ENCODE measurements around the gene BCAS1. TPM values are rescaled to one million over a fixed set of nuclear protein-coding genes. Genes with fewer than 3 reads are reported as not detected.

Gene BCAS1
- total RNA-seq, 2 donors from 2014 or later = not detected

DNA sequence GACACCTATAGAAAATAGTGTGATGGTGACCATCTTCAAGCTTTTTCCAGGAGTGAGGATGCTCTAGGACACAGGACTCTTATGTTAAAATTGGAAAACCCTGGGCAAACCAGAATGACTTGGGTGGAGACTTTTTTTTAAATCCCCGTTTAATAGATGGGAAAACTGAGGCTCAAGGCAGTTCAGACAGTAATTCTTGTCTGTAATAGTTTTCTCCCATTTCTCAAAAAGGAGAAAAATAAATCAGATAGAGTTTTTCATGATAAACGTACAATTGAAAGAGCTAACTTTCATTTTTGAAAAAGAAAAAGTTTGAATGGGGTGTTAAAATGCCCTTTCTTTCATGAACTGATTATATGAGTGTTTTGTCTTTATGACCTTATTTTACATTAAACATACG is 6.8 kb downstream of the BCAS1 start:
- H3K27me3 Mint-ChIP-seq (ENCODE audit: insufficient read depth) = no peaks in the 10 kb centered on the region
- H3K9ac ChIP-seq (ENCODE audit: extremely low read depth, low read length, poor library complexity, severe bottlenecking) = no peak overlapping the region
- peak overlapping the region; percentile 49 for H3K27ac Mint-ChIP-seq
- H3K4me3 Mint-ChIP-seq = no peak overlapping the region
- H3K4me1 ChIP-seq (ENCODE audit: control insufficient read depth, insufficient read depth, low read length) = peaks cover 4% of the 10 kb centered on the region
- no peaks in the 10 kb centered on the region for H3K9me3 ChIP-seq (ENCODE audit: control insufficient read depth, low read length)
- no peaks in the 10 kb centered on the region for H3K36me3 ChIP-seq (ENCODE audit: control insufficient read depth, insufficient read depth, low read length)
- no peaks in the 10 kb centered on the region for H3K27me3 ChIP-seq (ENCODE audit: control insufficient read depth, insufficient read depth, low read length, poor library complexity, severe bottlenecking)
- 92 to 100% methylated on average over 2 to 3 of the region's 3 CpGs for WGBS, 2 experiments (ENCODE audit: insufficient coverage in 1 of 2, insufficient read length in 1 of 2)
- no peaks in the 10 kb centered on the region for H3K36me3 Mint-ChIP-seq (ENCODE audit: low read depth)
- H3K4me1 Mint-ChIP-seq = peaks cover 16% of the 10 kb centered on the region
- H3K4me3 ChIP-seq (ENCODE audit: low read length) = no peak overlapping the region
- DNase-seq = no peak
- no peak overlapping the region for H3K27ac ChIP-seq (ENCODE audit: low read depth, low read length)
- TF ChIP-seq, protein P1, sequence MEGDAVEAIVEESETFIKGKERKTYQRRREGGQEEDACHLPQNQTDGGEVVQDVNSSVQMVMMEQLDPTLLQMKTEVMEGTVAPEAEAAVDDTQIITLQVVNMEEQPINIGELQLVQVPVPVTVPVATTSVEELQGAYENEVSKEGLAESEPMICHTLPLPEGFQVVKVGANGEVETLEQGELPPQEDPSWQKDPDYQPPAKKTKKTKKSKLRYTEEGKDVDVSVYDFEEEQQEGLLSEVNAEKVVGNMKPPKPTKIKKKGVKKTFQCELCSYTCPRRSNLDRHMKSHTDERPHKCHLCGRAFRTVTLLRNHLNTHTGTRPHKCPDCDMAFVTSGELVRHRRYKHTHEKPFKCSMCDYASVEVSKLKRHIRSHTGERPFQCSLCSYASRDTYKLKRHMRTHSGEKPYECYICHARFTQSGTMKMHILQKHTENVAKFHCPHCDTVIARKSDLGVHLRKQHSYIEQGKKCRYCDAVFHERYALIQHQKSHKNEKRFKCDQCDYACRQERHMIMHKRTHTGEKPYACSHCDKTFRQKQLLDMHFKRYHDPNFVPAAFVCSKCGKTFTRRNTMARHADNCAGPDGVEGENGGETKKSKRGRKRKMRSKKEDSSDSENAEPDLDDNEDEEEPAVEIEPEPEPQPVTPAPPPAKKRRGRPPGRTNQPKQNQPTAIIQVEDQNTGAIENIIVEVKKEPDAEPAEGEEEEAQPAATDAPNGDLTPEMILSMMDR (conservative IDR thresholded peaks at IDR 0.05) = no peak
- H3K9me3 Mint-ChIP-seq = no peaks in the 10 kb centered on the region

DNA sequence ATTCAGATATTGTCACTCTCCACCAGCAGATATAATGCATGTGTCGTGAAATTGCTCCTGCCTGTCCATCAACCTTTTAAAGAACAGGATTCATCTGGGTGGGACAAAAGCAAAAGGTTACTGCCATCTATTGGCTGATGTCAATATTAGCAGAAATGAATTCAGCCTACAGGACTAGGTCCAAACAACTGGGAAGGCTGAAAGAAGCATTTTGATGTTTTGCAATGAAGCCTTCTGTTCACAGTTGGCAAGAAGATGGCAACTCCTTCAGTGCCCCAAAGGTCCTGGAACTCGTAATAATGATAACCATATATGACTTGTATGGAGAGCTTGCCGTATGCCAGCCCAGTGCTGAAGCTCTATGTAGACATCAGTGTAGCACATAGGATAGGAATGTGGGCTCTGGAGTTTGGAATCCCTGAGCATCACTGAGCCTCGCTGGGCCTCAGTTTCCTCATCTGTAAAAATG is 7.5 kb downstream of the BCAS1 start:
- Histone ChIP-seq H3K4me3 (ENCODE audit: low read length) (no peak overlapping the region), H3K4me1 (ENCODE audit: control insufficient read depth, insufficient read depth, low read length) (peaks cover 4% of the 10 kb centered on the region), H3K36me3 (ENCODE audit: control insufficient read depth, insufficient read depth, low read length) (no peaks in the 10 kb centered on the region), H3K27me3 (ENCODE audit: control insufficient read depth, insufficient read depth, low read length, poor library complexity, severe bottlenecking) (no peaks in the 10 kb centered on the region), H3K9me3 (ENCODE audit: control insufficient read depth, low read length) (no peaks in the 10 kb centered on the region), H3K9ac (ENCODE audit: extremely low read depth, low read length, poor library complexity, severe bottlenecking) (no peak overlapping the region), H3K27ac (ENCODE audit: low read depth, low read length) (no peak overlapping the region)
- no peak for DNase-seq
- no peaks in the 10 kb centered on the region for H3K36me3 Mint-ChIP-seq (ENCODE audit: low read depth)
- H3K4me1 Mint-ChIP-seq = peaks cover 9% of the 10 kb centered on the region
- TF ChIP-seq, protein P1 (conservative IDR thresholded peaks at IDR 0.05) = peak; percentile 76
- H3K9me3 Mint-ChIP-seq = no peaks in the 10 kb centered on the region
- 66 to 74% methylated on average over 4 of the region's 4 CpGs for WGBS, 2 experiments (ENCODE audit: insufficient coverage in 1 of 2, insufficient read length in 1 of 2)
- H3K4me3 Mint-ChIP-seq = no peak overlapping the region
- no peak overlapping the region for H3K27ac Mint-ChIP-seq
- H3K27me3 Mint-ChIP-seq (ENCODE audit: insufficient read depth) = no peaks in the 10 kb centered on the region

DNA sequence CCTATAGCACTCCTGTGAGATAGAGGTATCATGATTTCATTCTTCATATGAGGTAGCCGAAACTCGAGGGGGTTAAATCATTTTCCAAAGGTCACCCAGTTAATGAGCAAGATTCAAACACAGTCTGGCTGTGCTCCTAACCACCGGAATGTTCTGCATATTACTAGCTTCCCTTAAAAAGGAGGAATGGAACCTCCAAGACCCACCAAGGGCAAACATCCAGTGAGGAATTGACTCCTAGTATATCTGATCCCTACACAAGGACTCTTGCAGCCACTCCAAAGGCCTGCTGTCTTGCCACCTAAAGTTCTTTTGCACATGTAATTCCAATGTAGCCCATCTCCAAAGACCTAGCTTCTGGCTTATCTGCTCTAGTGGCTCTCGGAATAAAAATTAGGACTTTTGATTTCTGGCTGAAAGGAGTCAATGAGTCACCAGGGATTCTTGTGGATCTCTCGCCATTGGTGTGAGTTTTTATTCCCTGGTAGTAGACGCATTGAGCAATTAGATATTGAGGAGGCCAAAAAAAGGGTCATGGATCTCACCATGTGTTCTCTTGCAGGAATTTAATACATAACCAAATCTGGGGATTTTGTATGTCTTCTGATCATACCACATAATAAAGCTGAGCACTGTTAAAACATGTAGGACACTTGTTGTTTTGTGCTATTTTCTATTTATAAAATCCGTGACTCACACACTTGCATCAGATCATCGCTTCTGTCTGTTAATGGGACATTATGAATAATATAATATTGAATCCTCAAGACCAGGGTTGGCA is 9.1 kb downstream of the BCAS1 start:
- Histone ChIP-seq H3K4me3 (ENCODE audit: low read length) (no peak overlapping the region), H3K27ac (ENCODE audit: low read depth, low read length) (no peak overlapping the region), H3K9me3 (ENCODE audit: control insufficient read depth, low read length) (no peaks in the 10 kb centered on the region), H3K4me1 (ENCODE audit: control insufficient read depth, insufficient read depth, low read length) (no peaks in the 10 kb centered on the region), H3K9ac (ENCODE audit: extremely low read depth, low read length, poor library complexity, severe bottlenecking) (no peak overlapping the region), H3K36me3 (ENCODE audit: control insufficient read depth, insufficient read depth, low read length) (no peaks in the 10 kb centered on the region), H3K27me3 (ENCODE audit: control insufficient read depth, insufficient read depth, low read length, poor library complexity, severe bottlenecking) (no peaks in the 10 kb centered on the region)
- H3K27ac Mint-ChIP-seq = no peak overlapping the region
- WGBS, 2 experiments (ENCODE audit: insufficient coverage in 1 of 2, insufficient read length in 1 of 2) = 69 to 74% methylated on average over 4 to 8 of the region's 8 CpGs
- DNase-seq = no peak
- no peaks in the 10 kb centered on the region for H3K36me3 Mint-ChIP-seq (ENCODE audit: low read depth)
- H3K4me3 Mint-ChIP-seq = no peak overlapping the region
- H3K4me1 Mint-ChIP-seq = peaks cover 4% of the 10 kb centered on the region
- TF ChIP-seq, protein P1 (conservative IDR thresholded peaks at IDR 0.05) = no peak
- no peaks in the 10 kb centered on the region for H3K27me3 Mint-ChIP-seq (ENCODE audit: insufficient read depth)
- H3K9me3 Mint-ChIP-seq = no peaks in the 10 kb centered on the region
